GM12875 (cell line): ENCODE results near the gene FAM177A1.

ENCODE experiments used
- H3K4me3 ChIP-seq: one replicate; pipeline ENCODE4 v1.5.1; 2011; ENCODE audit warnings: low read depth, low read length, control low read depth
- CTCF ChIP-seq: IDR thresholded peaks from 2 replicates; pipeline ENCODE4 v1.5.1; 2011; ENCODE audit warnings: low read depth, mild to moderate bottlenecking, control low read depth, inconsistent platforms, low read length, moderate library complexity, borderline replicate concordance; ENCODE audit not compliant: insufficient read depth

The FAM177A1 gene

DNA sequence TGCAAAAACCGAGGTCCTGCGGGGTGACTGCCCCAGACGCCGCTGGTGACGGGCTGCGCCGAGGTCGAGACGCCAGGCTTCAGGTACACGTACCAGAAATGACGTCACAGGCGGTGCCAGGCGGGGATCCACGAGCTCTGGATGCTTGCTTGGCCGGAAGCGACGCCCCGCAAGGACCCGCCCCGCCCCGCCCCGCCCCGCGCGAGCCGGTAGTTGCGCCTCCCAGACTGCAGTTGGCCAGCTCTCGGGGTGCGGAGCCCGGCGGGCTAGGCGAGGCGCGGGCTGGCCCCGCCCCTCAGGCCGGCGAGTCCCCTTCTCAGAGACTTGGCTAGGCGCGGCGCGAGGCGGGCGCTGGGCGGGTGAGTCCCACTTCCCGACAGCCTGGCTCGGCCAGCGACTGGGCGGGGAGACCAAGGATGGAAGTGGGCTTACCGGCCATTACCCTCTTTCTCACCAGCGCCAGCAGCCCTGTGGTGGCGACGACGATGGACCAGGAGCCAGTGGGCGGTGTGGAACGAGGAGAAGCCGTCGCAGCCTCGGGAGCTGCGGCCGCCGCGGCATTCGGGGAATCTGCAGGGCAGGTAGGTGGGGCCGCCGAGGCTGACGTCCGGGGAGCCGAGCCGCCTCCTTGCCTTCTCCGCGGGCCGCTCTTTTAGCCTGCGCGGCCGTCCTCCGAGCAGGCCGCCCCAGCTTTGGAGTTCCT is at the start of gene FAM177A1:
FAM177A1 (plus strand) TSS at position 225 of the 703 bp plus-strand sequence; CDS start at position 417, 192 bp downstream.
- peak within 1 kb of the TSS; percentile 61 for H3K4me3 ChIP-seq
- TF ChIP-seq CTCF = no peak

DNA sequence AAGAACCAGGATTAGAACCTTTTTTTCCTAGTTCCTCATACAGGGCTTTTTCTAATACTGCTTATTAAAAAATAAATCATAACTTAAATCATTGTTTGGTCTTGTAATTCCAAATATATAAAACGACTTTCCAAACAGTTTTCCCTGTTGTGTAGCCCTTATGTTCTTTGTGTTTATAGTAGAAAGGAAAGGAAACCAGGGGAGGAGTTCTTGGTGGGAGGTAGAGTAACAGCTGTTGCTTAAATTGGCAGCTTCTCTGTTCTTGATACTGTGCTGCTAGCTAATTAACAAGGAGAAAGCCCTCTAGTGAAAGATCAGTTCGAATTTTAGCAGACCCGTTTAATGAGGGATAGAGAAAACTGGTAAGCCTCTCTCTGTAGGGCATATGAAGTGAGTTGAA is 48.3 kb upstream of the FAM177A1 start:
- no peak overlapping the region for H3K4me3 ChIP-seq
- no peak for TF ChIP-seq CTCF

DNA sequence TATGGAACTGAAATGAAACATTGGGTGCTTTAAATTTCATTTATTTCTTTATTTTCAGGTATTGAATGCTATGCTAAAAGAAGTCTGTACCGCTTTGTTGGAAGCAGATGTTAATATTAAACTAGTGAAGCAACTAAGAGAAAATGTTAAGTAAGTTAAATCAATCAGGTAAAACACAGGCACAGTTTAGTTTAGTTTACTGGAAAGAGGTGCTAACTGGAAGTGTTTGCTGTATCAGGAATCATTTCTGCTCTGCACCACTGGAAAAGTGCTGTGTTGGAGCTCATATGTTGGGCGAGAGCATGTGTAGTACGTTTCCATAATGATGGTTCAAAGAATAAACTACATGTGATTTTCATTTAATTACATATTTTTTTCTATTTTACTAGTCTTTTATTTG is 46.6 kb upstream of the FAM177A1 start:
- H3K4me3 ChIP-seq = no peak overlapping the region

DNA sequence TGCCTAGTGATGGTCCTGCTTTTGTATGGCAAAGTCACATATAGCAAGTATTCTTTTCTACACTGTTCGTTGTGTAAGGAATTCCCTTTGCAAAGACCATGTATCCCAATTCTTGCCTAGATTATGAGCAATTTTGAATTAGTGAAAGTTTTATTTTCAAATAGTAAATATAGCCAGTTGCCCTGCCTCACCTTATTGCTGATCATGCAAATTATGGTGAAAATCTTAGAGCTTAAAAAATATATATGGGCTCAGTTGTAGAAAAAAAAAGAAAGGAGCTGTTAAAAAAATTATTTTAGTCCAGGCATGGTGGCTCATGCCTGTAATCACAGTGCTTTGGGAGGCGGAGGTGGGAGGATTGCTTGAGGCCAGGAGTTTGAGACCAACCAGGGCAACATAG is 44.5 kb upstream of the FAM177A1 start:
- TF ChIP-seq CTCF = no peak
- H3K4me3 ChIP-seq = no peak overlapping the region

More for the DNA sequence above, 46.6 kb upstream of the FAM177A1 start:
- no peak for TF ChIP-seq CTCF

DNA sequence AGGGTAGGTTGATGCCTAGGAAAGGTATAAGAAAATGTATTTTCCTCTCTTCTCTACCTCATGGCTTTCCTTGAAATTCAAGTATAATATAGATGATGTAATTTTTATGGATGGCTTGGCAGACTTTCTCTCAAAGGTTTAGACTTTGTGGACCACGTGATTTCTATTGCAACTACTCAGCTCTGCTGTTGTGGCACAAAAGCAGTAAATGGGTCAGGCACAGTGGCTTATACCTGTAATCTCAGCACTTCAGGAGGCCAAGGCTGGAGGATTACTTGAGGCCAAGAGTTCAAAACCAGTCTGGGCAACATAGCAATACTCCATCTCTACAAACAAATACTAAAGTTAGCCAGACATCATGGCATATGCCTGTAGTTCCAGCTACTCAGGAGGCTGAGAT is 41.2 kb upstream of the FAM177A1 start:
- no peak for TF ChIP-seq CTCF
- no peak overlapping the region for H3K4me3 ChIP-seq

GRCh38 chr14:35016568-35016967 is 29.5 kb upstream of the FAM177A1 start:
- H3K4me3 ChIP-seq = no peak overlapping the region
- TF ChIP-seq CTCF = no peak

- no peak for TF ChIP-seq CTCF
- H3K4me3 ChIP-seq = no peak overlapping the region
These were observed 25.4 kb upstream of the FAM177A1 start for GRCh38 chr14:35020713-35021112.
